Measurements from ENCODE around the gene OR2G6.
"Not testable (repeated sequence)": the region's sequence is repeated elsewhere in the genome, so short reads cannot be mapped to it uniquely, and the experiment has no call there.

The OR2G6 gene

GRCh38 chr1:248569049-248569448 is 61.2 kb downstream of the OR2G6 start:
- DNase-seq (ENCODE audit: extremely low read depth, low read depth), result not testable (repeated sequence)

DNA sequence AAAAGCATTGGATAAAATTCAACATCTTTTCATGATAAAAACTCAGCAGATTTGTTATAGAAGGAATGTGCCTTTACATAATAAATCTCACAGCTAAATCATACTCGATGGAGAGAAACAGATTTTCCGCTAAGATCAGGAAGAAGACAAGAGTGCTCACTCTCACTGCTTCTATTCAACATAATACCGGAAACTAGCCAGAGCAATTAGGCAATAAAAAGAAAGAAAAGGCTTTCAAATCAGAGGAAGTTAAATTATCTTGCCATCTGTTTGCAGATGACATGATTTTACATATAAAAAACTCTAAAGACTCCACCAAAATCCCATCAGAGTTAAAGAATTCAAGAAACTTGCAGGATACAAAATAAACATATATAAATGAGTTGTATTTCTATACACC is 62.9 kb downstream of the OR2G6 start:
- DNase-seq (ENCODE audit: extremely low read depth, low read depth), result not testable (repeated sequence)

DNA sequence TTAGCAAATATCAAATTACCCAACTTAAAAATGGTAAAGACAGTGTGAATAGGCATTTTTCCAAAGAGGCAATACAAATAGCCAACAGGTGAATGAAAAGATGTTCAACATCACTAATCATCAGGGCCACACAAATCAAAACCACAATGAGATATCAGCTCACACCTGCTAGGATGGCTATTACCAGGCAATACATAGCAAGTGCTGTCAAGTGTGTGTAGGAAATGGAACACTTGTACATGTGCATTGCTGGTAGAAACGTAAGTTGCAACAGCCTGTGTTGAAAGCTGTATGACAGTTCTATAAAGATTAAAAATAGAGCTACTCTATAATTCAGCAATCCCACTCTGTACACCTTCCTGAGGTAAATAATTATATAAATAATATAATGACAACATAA is 64.2 kb downstream of the OR2G6 start:
- DNase-seq (ENCODE audit: extremely low read depth, low read depth), result not testable (repeated sequence)

- DNase-seq (ENCODE audit: extremely low read depth, low read depth), result not testable (repeated sequence)
These were observed 66.0 kb downstream of the OR2G6 start for GRCh38 chr1:248573856-248574255.

- not testable (repeated sequence) for DNase-seq (ENCODE audit: extremely low read depth, low read depth)
These were observed 66.8 kb downstream of the OR2G6 start, which contains the start of gene OR2T34 for GRCh38 chr1:248574657-248575056. Gene OR2T34, minus strand, starts transcription at chr1:248574757. Its CDS starts 0 bp downstream, at chr1:248574757.

DNA sequence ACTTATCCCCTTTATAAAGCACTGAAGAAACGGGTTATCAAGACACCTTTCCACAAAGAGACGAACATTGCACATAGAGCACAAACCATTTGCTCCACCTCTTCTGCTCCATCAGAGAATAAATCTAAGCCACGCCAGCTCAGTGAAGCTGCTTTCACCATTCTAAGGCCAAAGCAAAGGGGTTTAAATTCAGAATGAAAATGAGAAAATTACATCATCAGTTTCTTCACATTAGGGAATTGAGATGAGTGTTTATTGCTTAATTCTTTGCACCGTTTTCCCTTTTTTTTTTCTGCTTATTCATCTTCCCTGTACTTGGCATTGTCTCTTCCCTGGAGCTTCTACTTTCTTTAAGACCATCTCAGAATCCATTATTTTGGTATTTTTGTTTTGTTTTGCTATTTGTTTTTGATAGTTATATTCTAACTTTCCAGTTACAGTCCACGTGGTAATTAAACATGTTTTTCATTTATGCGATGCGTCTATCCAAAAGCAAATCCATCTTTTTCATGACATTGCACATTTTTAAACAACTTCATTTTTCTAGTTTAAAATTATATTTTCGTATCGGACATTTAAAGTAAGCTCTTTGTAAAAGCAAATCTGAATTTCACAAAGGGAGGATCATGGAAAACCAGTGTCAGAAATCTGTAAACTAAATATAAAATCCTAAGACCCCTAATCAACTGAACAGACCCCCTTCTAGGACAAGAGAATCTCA is 68.5 kb downstream of the OR2G6 start:
- no peak for DNase-seq (ENCODE audit: extremely low read depth, low read depth)
- TF ChIP-seq, protein P1, sequence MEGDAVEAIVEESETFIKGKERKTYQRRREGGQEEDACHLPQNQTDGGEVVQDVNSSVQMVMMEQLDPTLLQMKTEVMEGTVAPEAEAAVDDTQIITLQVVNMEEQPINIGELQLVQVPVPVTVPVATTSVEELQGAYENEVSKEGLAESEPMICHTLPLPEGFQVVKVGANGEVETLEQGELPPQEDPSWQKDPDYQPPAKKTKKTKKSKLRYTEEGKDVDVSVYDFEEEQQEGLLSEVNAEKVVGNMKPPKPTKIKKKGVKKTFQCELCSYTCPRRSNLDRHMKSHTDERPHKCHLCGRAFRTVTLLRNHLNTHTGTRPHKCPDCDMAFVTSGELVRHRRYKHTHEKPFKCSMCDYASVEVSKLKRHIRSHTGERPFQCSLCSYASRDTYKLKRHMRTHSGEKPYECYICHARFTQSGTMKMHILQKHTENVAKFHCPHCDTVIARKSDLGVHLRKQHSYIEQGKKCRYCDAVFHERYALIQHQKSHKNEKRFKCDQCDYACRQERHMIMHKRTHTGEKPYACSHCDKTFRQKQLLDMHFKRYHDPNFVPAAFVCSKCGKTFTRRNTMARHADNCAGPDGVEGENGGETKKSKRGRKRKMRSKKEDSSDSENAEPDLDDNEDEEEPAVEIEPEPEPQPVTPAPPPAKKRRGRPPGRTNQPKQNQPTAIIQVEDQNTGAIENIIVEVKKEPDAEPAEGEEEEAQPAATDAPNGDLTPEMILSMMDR (IDR thresholded peaks at IDR 0.05; ENCODE audit: low read depth, low read length), result no peak
